GM12892 (cell line): Measurements from ENCODE around the gene MAOA.

Experiments used
- POLR2A ChIP-seq: IDR thresholded peaks from 2 replicates; pipeline ENCODE4 v1.6.1; 2011; ENCODE audit warnings: low read depth, low read length, control low read depth
- POLR2AphosphoS5 ChIP-seq: IDR thresholded peaks from 2 replicates; pipeline ENCODE4 v1.6.1; 2011; ENCODE audit warnings: low read depth, low read length, control low read depth
- TAF1 ChIP-seq: IDR thresholded peaks from 2 replicates; pipeline ENCODE4 v1.6.1; 2011; ENCODE audit warnings: low read depth, mild to moderate bottlenecking, control low read depth, low read length, borderline replicate concordance

DNA sequence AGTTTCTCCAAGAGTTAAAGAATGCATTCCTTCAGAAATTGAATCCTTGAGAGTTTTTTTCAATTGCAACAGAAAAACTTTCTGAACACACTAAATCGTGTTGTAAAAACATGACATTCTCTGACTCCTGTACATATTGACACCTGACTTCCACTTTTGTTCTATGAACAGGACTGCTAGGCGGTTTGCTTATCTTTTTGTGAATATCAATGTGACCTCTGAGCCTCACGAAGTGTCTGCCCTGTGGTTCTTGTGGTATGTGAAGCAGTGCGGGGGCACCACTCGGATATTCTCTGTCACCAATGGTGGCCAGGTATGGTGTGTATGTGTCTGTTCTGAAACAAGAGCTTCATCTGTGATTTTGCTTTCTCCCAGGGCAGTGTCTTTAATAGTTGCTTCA is 71.9 kb downstream of the MAOA start:
- no peak for TF ChIP-seq POLR2A
- no peak for TF ChIP-seq POLR2AphosphoS5
- TF ChIP-seq TAF1 = no peak
